SK-N-SH (cell line): ENCODE measurements around the gene IQCN.

Experiments
- ELF1 ChIP-seq: IDR thresholded peaks from 2 replicates; pipeline ENCODE4 v1.4.0; 2012
- EP300 ChIP-seq, 2 experiments: IDR thresholded peaks; 2 replicates each; pipeline versions ENCODE4 v1.4.0 to v1.6.1; 2012; ENCODE audit warnings: borderline replicate concordance in 1 of 2, low read depth in 1 of 2, low read length in 1 of 2
- EZH2phosphoT487 ChIP-seq: fragments of 200-600 bp; sonication (generic); IDR thresholded peaks from 2 replicates; pipeline ENCODE4 v1.6.1; 2017; ENCODE audit warnings: low read depth, mixed run types, mild to moderate bottlenecking, antibody characterized with exemption, moderate library complexity, borderline replicate concordance
- FOSL2 ChIP-seq: IDR thresholded peaks from 2 replicates; pipeline ENCODE4 v1.4.0; 2012; ENCODE audit warnings: low read depth, mild to moderate bottlenecking, moderate library complexity, borderline replicate concordance
- FOXJ3 ChIP-seq: sonication (generic); formaldehyde crosslinking; IDR thresholded peaks from 2 replicates; pipeline ENCODE4 v1.5.1; 2020; ENCODE audit warnings: mild to moderate bottlenecking, missing genetic modification reagents
- FOXM1 ChIP-seq: IDR thresholded peaks from 2 replicates; pipeline ENCODE4 v1.4.0; 2012; ENCODE audit warnings: low read depth, mild to moderate bottlenecking
- POLR2AphosphoS5 ChIP-seq: IDR thresholded peaks from 2 replicates; pipeline ENCODE4 v1.6.1; 2012; ENCODE audit warnings: low read depth, low read length
- RCOR1 ChIP-seq: fragments of 150-350 bp; IDR thresholded peaks from 2 replicates; pipeline ENCODE4 v1.6.1; 2017; ENCODE audit warnings: antibody characterized with exemption, low read length
- SMC3 ChIP-seq: IDR thresholded peaks from 2 replicates; pipeline ENCODE4 v1.6.1; 2012; ENCODE audit warnings: low read depth, low read length, improper control_type of control experiment
- TAF1 ChIP-seq: IDR thresholded peaks from 2 replicates; pipeline ENCODE4 v1.6.1; 2012; ENCODE audit warnings: low read depth, mild to moderate bottlenecking, low read length, moderate library complexity, borderline replicate concordance
- TF ChIP-seq, protein P1 (sequence below): fragments of 200-600 bp; sonication (generic); IDR thresholded peaks from 2 replicates; pipeline ENCODE4 v1.6.1; 2017; ENCODE audit warnings: antibody characterized with exemption, mild to moderate bottlenecking, moderate library complexity
- TF ChIP-seq, protein P2 (sequence below): fragments of 150-350 bp; IDR thresholded peaks from 2 replicates; pipeline ENCODE4 v1.6.1; 2017; ENCODE audit warnings: antibody characterized with exemption, low read length, low read depth, borderline replicate concordance

DNA sequence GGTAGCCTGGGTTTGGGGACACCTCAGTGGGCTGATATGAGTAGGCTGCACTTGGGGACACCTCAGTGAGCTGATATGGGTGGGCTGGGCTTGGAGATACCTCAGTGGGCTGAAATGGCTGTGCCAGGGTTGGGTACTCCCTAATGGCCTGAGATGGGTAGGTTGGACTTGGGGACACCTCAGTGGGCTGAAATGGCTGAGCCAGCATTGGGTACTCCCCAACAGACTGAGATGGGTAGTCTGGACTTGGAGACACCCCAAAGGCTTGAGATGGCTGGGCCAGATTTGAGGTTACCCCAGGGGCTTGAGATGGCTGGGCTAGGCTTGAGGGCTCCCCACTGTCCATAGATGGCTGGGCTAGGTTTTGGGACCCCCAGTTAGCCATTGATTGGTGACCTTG is 12.1 kb downstream of the IQCN start:
- TF ChIP-seq SMC3: no peak
- TF ChIP-seq EP300 (IDR thresholded peaks at IDR 0.05; ENCODE audit: borderline replicate concordance in 1 of 2, low read depth in 1 of 2, low read length in 1 of 2): no peak
- TF ChIP-seq FOXM1: no peak
- no peak for TF ChIP-seq FOSL2
- no peak for TF ChIP-seq EZH2phosphoT487
- TF ChIP-seq, protein P1, sequence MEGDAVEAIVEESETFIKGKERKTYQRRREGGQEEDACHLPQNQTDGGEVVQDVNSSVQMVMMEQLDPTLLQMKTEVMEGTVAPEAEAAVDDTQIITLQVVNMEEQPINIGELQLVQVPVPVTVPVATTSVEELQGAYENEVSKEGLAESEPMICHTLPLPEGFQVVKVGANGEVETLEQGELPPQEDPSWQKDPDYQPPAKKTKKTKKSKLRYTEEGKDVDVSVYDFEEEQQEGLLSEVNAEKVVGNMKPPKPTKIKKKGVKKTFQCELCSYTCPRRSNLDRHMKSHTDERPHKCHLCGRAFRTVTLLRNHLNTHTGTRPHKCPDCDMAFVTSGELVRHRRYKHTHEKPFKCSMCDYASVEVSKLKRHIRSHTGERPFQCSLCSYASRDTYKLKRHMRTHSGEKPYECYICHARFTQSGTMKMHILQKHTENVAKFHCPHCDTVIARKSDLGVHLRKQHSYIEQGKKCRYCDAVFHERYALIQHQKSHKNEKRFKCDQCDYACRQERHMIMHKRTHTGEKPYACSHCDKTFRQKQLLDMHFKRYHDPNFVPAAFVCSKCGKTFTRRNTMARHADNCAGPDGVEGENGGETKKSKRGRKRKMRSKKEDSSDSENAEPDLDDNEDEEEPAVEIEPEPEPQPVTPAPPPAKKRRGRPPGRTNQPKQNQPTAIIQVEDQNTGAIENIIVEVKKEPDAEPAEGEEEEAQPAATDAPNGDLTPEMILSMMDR: no peak
- no peak for TF ChIP-seq POLR2AphosphoS5
- TF ChIP-seq ELF1: no peak
- no peak for TF ChIP-seq RCOR1
- no peak for TF ChIP-seq TAF1
- TF ChIP-seq, protein P2, sequence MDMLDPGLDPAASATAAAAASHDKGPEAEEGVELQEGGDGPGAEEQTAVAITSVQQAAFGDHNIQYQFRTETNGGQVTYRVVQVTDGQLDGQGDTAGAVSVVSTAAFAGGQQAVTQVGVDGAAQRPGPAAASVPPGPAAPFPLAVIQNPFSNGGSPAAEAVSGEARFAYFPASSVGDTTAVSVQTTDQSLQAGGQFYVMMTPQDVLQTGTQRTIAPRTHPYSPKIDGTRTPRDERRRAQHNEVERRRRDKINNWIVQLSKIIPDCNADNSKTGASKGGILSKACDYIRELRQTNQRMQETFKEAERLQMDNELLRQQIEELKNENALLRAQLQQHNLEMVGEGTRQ: no peak
- TF ChIP-seq FOXJ3 (CRISPR knock-in tag): no peak
